Measurements from ENCODE around the gene IL34. TPM values are rescaled to one million over a fixed set of nuclear protein-coding genes. Genes with fewer than 3 reads are reported as not detected.
"Not testable (repeated sequence)": the region's sequence is repeated elsewhere in the genome, so short reads cannot be mapped to it uniquely, and the experiment has no call there.

Gene IL34
- total RNA-seq, 2 donors from 2014 or later: 2.9 to 16.6 TPM

DNA sequence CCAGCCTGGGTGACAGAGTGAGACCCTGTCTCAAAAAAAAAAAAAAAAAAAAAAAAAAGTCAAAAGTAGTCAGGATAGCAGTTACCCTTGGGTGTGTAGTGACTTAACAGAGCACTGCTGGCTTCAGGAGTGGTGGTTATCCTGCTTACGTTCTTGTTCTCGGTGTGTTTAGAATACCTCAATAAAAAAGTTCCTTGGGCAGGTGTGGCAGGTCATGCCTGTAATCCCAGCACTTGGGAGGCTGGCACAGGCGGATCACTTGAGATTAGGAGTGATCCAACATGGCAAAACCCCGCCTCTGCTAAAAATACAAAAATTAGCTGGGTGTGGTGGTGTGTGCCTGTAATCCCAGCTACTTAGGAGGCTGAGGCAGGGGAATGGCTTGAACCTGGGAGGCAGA lies 24.6 kb downstream of the IL34 start:
- H3K4me3 ChIP-seq; DNase-seq (ENCODE audit: low spot score); intact Hi-C loops (cut with DNase I); H3K9me3 ChIP-seq; H3K27me3 ChIP-seq (replicated peaks; ENCODE audit: insufficient read depth); H3K4me1 ChIP-seq (replicated peaks); H3K27ac ChIP-seq: not testable (repeated sequence)
- 64% methylated on average over 4 of the region's 4 CpGs for WGBS
- TF ChIP-seq POLR2AphosphoS5 (IDR thresholded peaks at IDR 0.05): peak; percentile 34
- peaks cover under 1 to 16% of the 10 kb centered on the region in 2 donors for H3K36me3 ChIP-seq

DNA sequence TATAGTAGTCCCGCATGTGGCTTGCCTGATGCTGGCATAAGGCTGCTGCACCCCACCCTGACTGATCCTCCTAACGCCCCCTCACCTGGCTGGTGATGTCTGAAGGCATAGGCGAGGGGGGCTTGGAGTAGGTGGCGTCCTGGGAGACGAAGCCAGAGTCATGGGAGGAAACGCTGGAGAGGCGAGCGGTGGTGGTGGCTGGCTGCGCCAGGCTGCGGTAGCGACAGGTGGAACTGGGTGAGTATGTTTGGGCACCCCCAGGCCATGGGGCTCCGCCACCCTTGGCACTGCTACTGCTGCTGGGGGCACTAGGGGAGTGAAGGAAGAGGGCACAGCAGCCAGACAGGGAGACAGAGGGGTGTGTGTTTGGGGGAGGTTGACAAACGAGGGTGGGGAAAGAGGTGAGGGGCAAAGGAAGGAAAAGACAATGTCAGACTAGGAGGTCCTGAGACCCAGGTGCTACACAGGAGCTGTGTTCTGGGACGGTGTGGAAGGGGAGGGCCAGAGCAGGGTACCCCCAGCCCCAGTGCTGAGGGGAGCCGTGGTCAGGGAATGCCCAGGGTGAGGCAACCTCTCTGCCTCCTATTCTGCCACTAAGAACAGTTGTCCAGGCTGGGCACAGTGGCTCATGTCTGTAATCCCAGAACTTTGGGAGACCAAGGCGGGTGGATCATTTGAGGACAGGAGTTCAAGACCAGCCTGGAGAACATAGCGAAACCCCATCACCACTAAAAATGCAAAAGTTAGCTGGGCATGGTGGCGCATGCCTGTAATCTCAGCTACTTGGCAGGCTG lies 28.1 kb downstream of the IL34 start:
- Histone ChIP-seq H3K27me3 (replicated peaks; ENCODE audit: insufficient read depth) (no peaks in the 10 kb centered on the region), H3K4me1 (replicated peaks) (no peaks in the 10 kb centered on the region), H3K36me3 (peaks cover 17% of the 10 kb centered on the region in 2 donors), H3K27ac (no peak overlapping the region), H3K4me3 (no peak overlapping the region), H3K9me3 (no peaks in the 10 kb centered on the region)
- TF ChIP-seq POLR2AphosphoS5 (IDR thresholded peaks at IDR 0.05) (no peak), POLR2A (IDR thresholded peaks at IDR 0.05) (no peak)
- TF ChIP-seq, protein P1, sequence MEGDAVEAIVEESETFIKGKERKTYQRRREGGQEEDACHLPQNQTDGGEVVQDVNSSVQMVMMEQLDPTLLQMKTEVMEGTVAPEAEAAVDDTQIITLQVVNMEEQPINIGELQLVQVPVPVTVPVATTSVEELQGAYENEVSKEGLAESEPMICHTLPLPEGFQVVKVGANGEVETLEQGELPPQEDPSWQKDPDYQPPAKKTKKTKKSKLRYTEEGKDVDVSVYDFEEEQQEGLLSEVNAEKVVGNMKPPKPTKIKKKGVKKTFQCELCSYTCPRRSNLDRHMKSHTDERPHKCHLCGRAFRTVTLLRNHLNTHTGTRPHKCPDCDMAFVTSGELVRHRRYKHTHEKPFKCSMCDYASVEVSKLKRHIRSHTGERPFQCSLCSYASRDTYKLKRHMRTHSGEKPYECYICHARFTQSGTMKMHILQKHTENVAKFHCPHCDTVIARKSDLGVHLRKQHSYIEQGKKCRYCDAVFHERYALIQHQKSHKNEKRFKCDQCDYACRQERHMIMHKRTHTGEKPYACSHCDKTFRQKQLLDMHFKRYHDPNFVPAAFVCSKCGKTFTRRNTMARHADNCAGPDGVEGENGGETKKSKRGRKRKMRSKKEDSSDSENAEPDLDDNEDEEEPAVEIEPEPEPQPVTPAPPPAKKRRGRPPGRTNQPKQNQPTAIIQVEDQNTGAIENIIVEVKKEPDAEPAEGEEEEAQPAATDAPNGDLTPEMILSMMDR (IDR thresholded peaks at IDR 0.05): no peak
- WGBS: 84% methylated on average over 18 of the region's 18 CpGs
- intact Hi-C loops (cut with DNase I): loop anchor here (5.0 kb wide), 1 partner anchor 83 kb away; no protein-coding TSS in a partner anchor
- no peak for DNase-seq (ENCODE audit: low spot score)

DNA sequence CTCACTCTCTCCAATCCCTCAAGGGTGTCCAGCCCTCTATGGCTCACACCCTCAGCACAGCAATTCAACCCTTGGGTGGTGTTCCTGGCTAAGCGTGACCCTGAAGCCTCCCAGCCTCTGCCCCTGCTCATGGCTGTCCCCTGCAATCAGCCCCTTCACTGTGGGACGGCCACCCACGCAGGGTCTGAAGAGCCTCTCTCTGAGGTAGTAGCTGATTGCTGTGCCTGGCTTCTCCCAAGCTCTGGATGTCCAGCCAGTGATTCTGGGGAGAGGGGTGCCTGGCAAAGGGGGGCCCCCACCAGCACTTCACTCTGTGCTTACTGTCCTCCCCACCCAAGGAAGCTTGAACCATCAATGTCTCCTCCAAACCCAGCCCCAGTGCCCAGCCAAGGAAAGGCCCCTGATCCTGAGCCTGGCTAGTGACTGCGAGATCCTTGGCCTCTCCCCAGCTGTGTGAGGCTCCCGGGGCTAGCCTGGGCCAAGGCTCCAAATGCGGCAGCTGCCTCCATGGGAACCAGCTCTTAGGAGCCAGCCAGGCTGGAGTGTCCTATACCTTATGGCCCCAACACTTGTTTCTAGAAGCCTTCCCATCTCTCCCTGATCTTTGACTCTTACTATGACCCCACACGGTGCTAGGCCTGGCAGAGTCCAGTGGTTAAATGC lies 29.6 kb downstream of the IL34 start:
- Histone ChIP-seq H3K4me3 (no peak overlapping the region), H3K4me1 (replicated peaks) (peaks cover 8% of the 10 kb centered on the region), H3K36me3 (peaks cover 17 to 18% of the 10 kb centered on the region in 2 donors), H3K27ac (no peak overlapping the region), H3K9me3 (no peaks in the 10 kb centered on the region), H3K27me3 (replicated peaks; ENCODE audit: insufficient read depth) (no peaks in the 10 kb centered on the region)
- DNase-seq (ENCODE audit: low spot score): no peak
- WGBS: 85% methylated on average over 7 of the region's 7 CpGs
- intact Hi-C loops (cut with DNase I): loop anchor here (5.0 kb wide), 1 partner anchor 81 kb away; no protein-coding TSS in a partner anchor
- TF ChIP-seq, protein P1 (IDR thresholded peaks at IDR 0.05): no peak
- no peak for TF ChIP-seq POLR2AphosphoS5 (IDR thresholded peaks at IDR 0.05)
- TF ChIP-seq POLR2A (IDR thresholded peaks at IDR 0.05): no peak

DNA sequence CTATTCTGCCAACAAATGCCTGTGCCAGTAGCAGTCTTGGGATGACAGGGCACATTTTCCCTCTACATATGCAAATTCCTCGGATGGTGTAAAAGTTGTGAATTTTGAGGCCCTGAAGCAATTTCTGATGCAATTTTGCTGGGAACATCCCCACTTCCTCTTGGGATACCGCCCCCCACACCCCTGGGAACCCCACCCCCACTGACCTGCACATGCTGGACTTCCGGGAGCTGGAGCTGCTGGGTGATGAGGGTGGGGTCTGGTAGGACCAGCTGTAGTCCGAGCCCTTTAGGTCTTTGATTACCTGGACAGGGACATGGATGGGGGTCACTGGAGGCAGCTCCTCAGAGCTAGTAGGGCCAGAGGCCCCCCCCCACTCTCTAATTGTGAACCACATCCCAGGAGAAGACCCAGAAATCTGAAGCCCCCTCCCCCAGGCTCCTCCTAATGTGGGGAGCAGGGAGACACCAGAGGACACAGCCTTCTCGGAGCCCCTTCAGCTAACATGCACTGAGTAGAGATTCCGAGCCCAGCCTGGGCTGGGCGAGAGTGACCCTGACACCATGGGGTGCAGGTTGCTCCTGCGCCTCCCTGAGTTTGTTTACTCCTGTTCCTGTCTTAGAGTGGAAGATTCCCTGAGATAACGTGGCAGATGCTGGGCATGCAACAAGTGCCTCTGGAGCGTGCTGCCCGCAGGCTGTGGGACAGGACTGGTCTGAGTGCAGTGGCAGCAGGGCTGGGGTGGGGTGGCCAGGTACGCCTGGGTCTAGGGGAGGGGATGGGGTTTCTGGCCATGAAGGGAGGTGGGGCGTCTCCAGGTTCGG lies 30.5 kb downstream of the IL34 start:
- H3K4me3 ChIP-seq: no peak overlapping the region
- intact Hi-C loops (cut with DNase I): loop anchor here (5.0 kb wide), 1 partner anchor 80 kb away; no protein-coding TSS in a partner anchor
- no peaks in the 10 kb centered on the region for H3K9me3 ChIP-seq
- H3K4me1 ChIP-seq (replicated peaks): peaks cover 17% of the 10 kb centered on the region
- no peaks in the 10 kb centered on the region for H3K27me3 ChIP-seq (replicated peaks; ENCODE audit: insufficient read depth)
- 84% methylated on average over 14 of the region's 14 CpGs for WGBS
- H3K36me3 ChIP-seq: peaks cover 17 to 18% of the 10 kb centered on the region in 2 donors
- TF ChIP-seq POLR2AphosphoS5 (IDR thresholded peaks at IDR 0.05) (no peak), POLR2A (IDR thresholded peaks at IDR 0.05) (no peak)
- TF ChIP-seq, protein P1 (IDR thresholded peaks at IDR 0.05): no peak
- H3K27ac ChIP-seq: no peak overlapping the region
- no peak for DNase-seq (ENCODE audit: low spot score)

All from prostate gland (tissue), 2 donors.